Prostate gland (tissue), 2 donors: ENCODE data around the gene TNFRSF1B. TPM values are rescaled to one million over a fixed set of nuclear protein-coding genes. Genes with fewer than 3 reads are reported as not detected.
A peak's percentile ranks its signal among the peaks of the same experiment; 100 is the strongest.

Experiments
- DNase-seq: peaks from one replicate; pipeline ENCODE4 v3.0.0-alpha.2; 2019; ENCODE audit warnings: low spot score
- H3K27ac ChIP-seq, 2 donors: fragments of 200-600 bp; sonication (generic); 2 replicates each; pipeline ENCODE4 v1.5.1; 2017 to 2019
- H3K27me3 ChIP-seq: fragments of 200-600 bp; sonication (generic); replicated peaks from 2 replicates; pipeline ENCODE4 v1.5.1; 2019; ENCODE audit not compliant: insufficient read depth
- H3K36me3 ChIP-seq, 2 donors: fragments of 200-600 bp; sonication (generic); 1 replicate in 1 of 2; 2 replicates in 1 of 2; pipeline versions ENCODE4 v1.5.1 to v1.8.1; 2017 to 2019
- H3K4me1 ChIP-seq: fragments of 200-600 bp; sonication (generic); replicated peaks from 2 replicates; pipeline ENCODE4 v1.5.1; 2019
- H3K4me3 ChIP-seq, 2 donors: fragments of 200-600 bp; sonication (generic); 2 replicates each; pipeline ENCODE4 v1.5.1; 2017 to 2019
- H3K9me3 ChIP-seq: fragments of 200-600 bp; sonication (generic); 2 replicates; pipeline ENCODE4 v1.5.1; 2017
- POLR2A ChIP-seq: fragments of 450-650 bp; IDR thresholded peaks from one replicate; pipeline ENCODE4 v1.6.1; 2016; ENCODE audit warnings: antibody characterized with exemption, mild to moderate bottlenecking
- POLR2AphosphoS5 ChIP-seq: sonication (generic); formaldehyde crosslinking; IDR thresholded peaks from one replicate; pipeline ENCODE4 v1.6.1; 2017; ENCODE audit warnings: antibody characterized with exemption
- WGBS: methylation state at CpG from one replicate; pipeline ENCODE4 v1.1.5; 2018; 5-methylcytosine and 5-hydroxymethylcytosine counted together
- intact Hi-C: fragments of 100-400 bp; cut with DNase I; formaldehyde crosslinking; loops from one replicate; pipeline ENCODE4 v1.14.2; 2022
- total RNA-seq, 2 donors: library from RNA; depleted of rRNA; stranded (reverse); fragments of >200 nt; gene quantifications; one replicate each; pipeline ENCODE4 v1.1.0, GENCODE V29; 2016
- TF ChIP-seq, protein P1 (sequence below), 4 experiments: fragments of 200-600 bp in 2 of 4; fragments of 450-650 bp in 2 of 4; sonication (generic) in 2 of 4; IDR thresholded peaks; 1 replicate in 3 of 4; 2 replicates in 1 of 4; pipeline ENCODE4 v1.5.1; 2016 to 2019; ENCODE audit warnings: antibody characterized with exemption in 4 of 4, mild to moderate bottlenecking in 2 of 4, moderate library complexity in 2 of 4

Gene TNFRSF1B
- total RNA-seq, 2 donors from 2014 or later = 10.9 to 18.4 TPM

DNA sequence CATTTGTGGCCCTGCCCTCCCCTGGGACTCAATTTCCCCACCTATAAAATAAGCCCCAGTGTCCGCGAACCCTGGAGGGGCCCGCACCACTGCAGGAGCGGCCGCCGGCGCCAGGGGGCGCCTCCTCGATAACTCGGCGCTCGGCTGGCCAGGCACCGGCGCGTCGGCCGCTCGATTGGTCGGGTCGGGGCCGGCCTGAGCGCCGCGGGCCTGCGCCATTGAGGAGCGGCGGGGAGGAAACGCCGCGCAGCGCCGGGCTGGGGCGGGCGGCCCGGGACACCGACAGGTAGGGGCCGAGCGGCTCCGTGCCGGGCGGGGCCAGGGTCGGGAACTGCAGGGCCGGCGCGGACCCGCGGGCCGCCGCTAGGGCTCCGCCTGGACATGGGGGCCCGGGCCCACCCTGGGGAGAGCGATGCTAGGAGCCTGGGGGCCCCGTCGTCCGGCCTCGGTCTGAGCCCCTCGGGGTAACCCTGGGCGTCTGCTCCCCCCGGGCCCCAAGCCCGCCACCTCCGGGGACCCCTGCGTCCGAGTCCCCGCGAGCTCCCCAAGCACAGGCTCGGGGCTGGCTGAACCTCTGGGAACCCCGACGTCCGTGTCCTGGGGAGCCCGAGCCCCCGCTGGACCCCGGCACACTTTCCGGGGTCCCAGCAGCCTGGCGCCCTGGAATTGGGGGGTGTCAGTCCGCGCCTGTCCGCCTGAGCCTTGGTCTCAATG is 63.2 kb downstream of the TNFRSF1B start, which contains the start of gene VPS13D:
Gene VPS13D (plus strand): TSS at position 196 of the 714 bp plus-strand sequence. CDS start 4,237 bp downstream, outside the sequence.
- Histone ChIP-seq H3K27ac (peak within 1 kb of the TSS; percentile 83 to 93), H3K36me3 (no peaks in the 10 kb centered on the region), H3K27me3 (no peaks in the 10 kb centered on the region), H3K9me3 (no peaks in the 10 kb centered on the region), H3K4me1 (peaks cover 5% of the 10 kb centered on the region), H3K4me3 (peak within 1 kb of the TSS; percentile 93 to 99)
- TF ChIP-seq POLR2AphosphoS5 (no peak), POLR2A (peak; percentile 69)
- TF ChIP-seq, protein P1, sequence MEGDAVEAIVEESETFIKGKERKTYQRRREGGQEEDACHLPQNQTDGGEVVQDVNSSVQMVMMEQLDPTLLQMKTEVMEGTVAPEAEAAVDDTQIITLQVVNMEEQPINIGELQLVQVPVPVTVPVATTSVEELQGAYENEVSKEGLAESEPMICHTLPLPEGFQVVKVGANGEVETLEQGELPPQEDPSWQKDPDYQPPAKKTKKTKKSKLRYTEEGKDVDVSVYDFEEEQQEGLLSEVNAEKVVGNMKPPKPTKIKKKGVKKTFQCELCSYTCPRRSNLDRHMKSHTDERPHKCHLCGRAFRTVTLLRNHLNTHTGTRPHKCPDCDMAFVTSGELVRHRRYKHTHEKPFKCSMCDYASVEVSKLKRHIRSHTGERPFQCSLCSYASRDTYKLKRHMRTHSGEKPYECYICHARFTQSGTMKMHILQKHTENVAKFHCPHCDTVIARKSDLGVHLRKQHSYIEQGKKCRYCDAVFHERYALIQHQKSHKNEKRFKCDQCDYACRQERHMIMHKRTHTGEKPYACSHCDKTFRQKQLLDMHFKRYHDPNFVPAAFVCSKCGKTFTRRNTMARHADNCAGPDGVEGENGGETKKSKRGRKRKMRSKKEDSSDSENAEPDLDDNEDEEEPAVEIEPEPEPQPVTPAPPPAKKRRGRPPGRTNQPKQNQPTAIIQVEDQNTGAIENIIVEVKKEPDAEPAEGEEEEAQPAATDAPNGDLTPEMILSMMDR (IDR thresholded peaks at IDR 0.05) = peak; percentile 81 to 99 (median 94)
- WGBS = under 1% methylated on average over 63 of the region's 77 CpGs
- peak; percentile 79 for DNase-seq
- intact Hi-C loops = loop anchor here (2.0 kb wide), 1 partner anchor 47 kb away; no protein-coding TSS in a partner anchor

- Histone ChIP-seq H3K4me1 (peaks cover 5% of the 10 kb centered on the region), H3K27ac (peak overlapping the region; percentile 83 to 93), H3K4me3 (peak overlapping the region; percentile 93 to 99), H3K27me3 (no peaks in the 10 kb centered on the region), H3K9me3 (no peaks in the 10 kb centered on the region), H3K36me3 (no peaks in the 10 kb centered on the region)
- peak; percentile 36 for DNase-seq
- intact Hi-C loops = loop anchor here (2.0 kb wide), 1 partner anchor 46 kb away; no protein-coding TSS in a partner anchor
- 0% methylated on average over 24 of the region's 36 CpGs for WGBS
- no peak for TF ChIP-seq POLR2A
- TF ChIP-seq POLR2AphosphoS5 = no peak
- TF ChIP-seq, protein P1 (IDR thresholded peaks at IDR 0.05) = no peak
Observed at GRCh38 chr1:12230549-12231275, 63.9 kb downstream of the TNFRSF1B start.

DNA sequence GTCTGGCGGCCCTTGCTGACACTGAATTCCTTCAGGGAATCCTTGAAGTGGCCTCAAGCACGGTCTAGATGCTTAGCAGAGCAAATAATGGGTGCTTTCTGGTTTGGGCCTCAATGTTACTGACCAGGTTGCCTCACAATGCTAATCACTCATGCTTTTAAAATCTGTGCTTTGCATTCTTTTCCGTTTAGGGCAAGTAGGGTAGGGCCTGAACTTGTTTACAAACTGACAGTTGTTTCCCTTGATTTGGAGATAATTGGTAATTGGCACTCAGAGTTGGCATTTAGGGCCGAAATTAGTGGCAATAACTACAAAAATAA is 64.4 kb downstream of the TNFRSF1B start:
- H3K36me3 ChIP-seq = no peaks in the 10 kb centered on the region
- H3K4me3 ChIP-seq = peak overlapping the region; percentile 93 to 99
- 5% methylated on average over 4 of the region's 4 CpGs for WGBS
- peaks cover 5% of the 10 kb centered on the region for H3K4me1 ChIP-seq
- no peaks in the 10 kb centered on the region for H3K9me3 ChIP-seq
- intact Hi-C loops = loop anchor here (2.0 kb wide), 1 partner anchor 46 kb away; no protein-coding TSS in a partner anchor
- peak overlapping the region; percentile 83 to 93 for H3K27ac ChIP-seq
- no peak for DNase-seq
- TF ChIP-seq POLR2AphosphoS5 (no peak), POLR2A (peak; percentile 5)
- TF ChIP-seq, protein P1 (IDR thresholded peaks at IDR 0.05) = no peak
- no peaks in the 10 kb centered on the region for H3K27me3 ChIP-seq

GRCh38 chr1:12232221-12232620 is 65.4 kb downstream of the TNFRSF1B start:
- DNase-seq = peak; percentile 84
- intact Hi-C loops = no loop called here

More at GRCh38 chr1:12232221-12232620, 65.4 kb downstream of the TNFRSF1B start:
- peaks cover 5% of the 10 kb centered on the region for H3K4me1 ChIP-seq
- WGBS = 41% methylated on average over 2 of the region's 2 CpGs
- H3K36me3 ChIP-seq = no peaks in the 10 kb centered on the region
- no peak overlapping the region for H3K4me3 ChIP-seq
- no peaks in the 10 kb centered on the region for H3K27me3 ChIP-seq
- TF ChIP-seq POLR2A (no peak), POLR2AphosphoS5 (peak; percentile 53)
- TF ChIP-seq, protein P1 (IDR thresholded peaks at IDR 0.05) = no peak
- no peaks in the 10 kb centered on the region for H3K9me3 ChIP-seq
- peak overlapping the region in 1 of 2 donors; percentile 93 for H3K27ac ChIP-seq
